ENCODE data around the gene KLHL29. TPM values are rescaled to one million over a fixed set of nuclear protein-coding genes. Genes with fewer than 3 reads are reported as not detected.

The KLHL29 gene
- polyA plus RNA-seq, 1 donor from 2014 or later, result 42.4 TPM

DNA sequence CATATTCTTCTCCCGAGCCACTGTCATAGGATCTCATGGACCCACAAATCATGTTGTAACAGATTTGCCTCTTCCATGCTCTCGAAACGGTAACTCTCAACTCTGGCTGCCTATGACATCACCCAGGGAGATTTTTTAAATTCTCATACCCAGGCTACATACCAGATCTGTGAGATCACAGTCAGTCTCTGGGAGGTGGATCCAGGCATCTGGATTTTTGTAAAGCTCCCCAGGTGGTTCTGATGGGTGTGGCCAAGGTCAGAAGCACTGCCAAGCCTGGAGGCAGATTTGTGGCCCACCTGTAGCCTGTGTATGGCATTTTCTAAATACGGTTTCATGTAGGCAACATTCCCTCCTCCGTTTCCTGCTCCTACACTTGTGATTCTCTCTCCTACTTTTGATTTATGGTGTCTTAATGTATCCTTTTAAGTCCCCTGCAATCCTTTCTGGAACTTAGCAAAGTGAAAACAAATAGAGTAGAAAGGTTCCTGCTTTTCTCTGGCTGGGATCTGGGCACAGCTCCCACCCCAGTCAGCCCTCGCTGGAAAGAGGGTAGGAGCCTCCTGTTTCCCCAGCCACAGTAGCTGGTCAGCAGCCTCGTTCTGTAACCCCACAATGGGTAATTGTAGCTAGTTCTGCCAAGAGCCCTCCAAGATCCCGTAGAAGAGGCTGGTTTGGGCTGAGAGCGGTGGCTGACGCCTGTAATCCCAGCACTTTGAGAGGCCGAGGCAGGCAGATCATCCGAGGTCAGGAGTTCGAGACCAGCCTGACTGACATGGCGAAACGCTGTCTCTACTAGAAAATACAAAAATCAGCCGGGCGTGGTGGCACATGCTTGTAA is 96.2 kb downstream of the KLHL29 start:
- Histone ChIP-seq H3K4me3 (ENCODE audit: low read length) (no peak overlapping the region), H3K9me3 (ENCODE audit: low read length) (no peaks in the 10 kb centered on the region), H3K9ac (ENCODE audit: low read length) (no peak overlapping the region), H3F3A (ENCODE audit: insufficient read depth, low read length, poor library complexity, severe bottlenecking) (no peaks in the 10 kb centered on the region), H3K9me2 (ENCODE audit: insufficient read depth, low read length) (no peaks in the 10 kb centered on the region), H3K79me2 (replicated peaks; ENCODE audit: insufficient read depth, low read length) (no peaks in the 10 kb centered on the region), H3K4me2 (ENCODE audit: low read length) (no peak overlapping the region), H2AFZ (ENCODE audit: low read depth, low read length) (no peak overlapping the region), H3K36me3 (ENCODE audit: insufficient read depth, low read length) (no peaks in the 10 kb centered on the region), H4K20me1 (ENCODE audit: insufficient read depth) (no peaks in the 10 kb centered on the region), H3K27ac (ENCODE audit: low read length) (no peak overlapping the region), H3K27me3 (ENCODE audit: insufficient read depth, low read depth, low read length) (no peaks in the 10 kb centered on the region)
- TF ChIP-seq EP300 (conservative IDR thresholded peaks at IDR 0.05; ENCODE audit: poor library complexity, severe bottlenecking), result no peak
- no peak for TF ChIP-seq TAF1 (IDR thresholded peaks at IDR 0.05; ENCODE audit: low read depth)
- TF ChIP-seq, protein P1, sequence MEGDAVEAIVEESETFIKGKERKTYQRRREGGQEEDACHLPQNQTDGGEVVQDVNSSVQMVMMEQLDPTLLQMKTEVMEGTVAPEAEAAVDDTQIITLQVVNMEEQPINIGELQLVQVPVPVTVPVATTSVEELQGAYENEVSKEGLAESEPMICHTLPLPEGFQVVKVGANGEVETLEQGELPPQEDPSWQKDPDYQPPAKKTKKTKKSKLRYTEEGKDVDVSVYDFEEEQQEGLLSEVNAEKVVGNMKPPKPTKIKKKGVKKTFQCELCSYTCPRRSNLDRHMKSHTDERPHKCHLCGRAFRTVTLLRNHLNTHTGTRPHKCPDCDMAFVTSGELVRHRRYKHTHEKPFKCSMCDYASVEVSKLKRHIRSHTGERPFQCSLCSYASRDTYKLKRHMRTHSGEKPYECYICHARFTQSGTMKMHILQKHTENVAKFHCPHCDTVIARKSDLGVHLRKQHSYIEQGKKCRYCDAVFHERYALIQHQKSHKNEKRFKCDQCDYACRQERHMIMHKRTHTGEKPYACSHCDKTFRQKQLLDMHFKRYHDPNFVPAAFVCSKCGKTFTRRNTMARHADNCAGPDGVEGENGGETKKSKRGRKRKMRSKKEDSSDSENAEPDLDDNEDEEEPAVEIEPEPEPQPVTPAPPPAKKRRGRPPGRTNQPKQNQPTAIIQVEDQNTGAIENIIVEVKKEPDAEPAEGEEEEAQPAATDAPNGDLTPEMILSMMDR (IDR thresholded peaks at IDR 0.05; ENCODE audit: poor library complexity, severe bottlenecking), result no peak
- TF ChIP-seq, protein P2, sequence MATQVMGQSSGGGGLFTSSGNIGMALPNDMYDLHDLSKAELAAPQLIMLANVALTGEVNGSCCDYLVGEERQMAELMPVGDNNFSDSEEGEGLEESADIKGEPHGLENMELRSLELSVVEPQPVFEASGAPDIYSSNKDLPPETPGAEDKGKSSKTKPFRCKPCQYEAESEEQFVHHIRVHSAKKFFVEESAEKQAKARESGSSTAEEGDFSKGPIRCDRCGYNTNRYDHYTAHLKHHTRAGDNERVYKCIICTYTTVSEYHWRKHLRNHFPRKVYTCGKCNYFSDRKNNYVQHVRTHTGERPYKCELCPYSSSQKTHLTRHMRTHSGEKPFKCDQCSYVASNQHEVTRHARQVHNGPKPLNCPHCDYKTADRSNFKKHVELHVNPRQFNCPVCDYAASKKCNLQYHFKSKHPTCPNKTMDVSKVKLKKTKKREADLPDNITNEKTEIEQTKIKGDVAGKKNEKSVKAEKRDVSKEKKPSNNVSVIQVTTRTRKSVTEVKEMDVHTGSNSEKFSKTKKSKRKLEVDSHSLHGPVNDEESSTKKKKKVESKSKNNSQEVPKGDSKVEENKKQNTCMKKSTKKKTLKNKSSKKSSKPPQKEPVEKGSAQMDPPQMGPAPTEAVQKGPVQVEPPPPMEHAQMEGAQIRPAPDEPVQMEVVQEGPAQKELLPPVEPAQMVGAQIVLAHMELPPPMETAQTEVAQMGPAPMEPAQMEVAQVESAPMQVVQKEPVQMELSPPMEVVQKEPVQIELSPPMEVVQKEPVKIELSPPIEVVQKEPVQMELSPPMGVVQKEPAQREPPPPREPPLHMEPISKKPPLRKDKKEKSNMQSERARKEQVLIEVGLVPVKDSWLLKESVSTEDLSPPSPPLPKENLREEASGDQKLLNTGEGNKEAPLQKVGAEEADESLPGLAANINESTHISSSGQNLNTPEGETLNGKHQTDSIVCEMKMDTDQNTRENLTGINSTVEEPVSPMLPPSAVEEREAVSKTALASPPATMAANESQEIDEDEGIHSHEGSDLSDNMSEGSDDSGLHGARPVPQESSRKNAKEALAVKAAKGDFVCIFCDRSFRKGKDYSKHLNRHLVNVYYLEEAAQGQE (IDR thresholded peaks at IDR 0.05; ENCODE audit: borderline replicate concordance), result no peak
- no peak for TF ChIP-seq POLR2AphosphoS5 (IDR thresholded peaks at IDR 0.05)
- no peak for TF ChIP-seq EZH2 (IDR thresholded peaks at IDR 0.05; ENCODE audit: borderline replicate concordance, insufficient read depth, low read length, poor library complexity, severe bottlenecking)
- no peak for TF ChIP-seq SMC3 (conservative IDR thresholded peaks at IDR 0.05; ENCODE audit: poor library complexity)
- TF ChIP-seq MXI1 (conservative IDR thresholded peaks at IDR 0.05; ENCODE audit: poor library complexity, severe bottlenecking), result no peak
- no peak for TF ChIP-seq RAD21 (conservative IDR thresholded peaks at IDR 0.05)

DNA sequence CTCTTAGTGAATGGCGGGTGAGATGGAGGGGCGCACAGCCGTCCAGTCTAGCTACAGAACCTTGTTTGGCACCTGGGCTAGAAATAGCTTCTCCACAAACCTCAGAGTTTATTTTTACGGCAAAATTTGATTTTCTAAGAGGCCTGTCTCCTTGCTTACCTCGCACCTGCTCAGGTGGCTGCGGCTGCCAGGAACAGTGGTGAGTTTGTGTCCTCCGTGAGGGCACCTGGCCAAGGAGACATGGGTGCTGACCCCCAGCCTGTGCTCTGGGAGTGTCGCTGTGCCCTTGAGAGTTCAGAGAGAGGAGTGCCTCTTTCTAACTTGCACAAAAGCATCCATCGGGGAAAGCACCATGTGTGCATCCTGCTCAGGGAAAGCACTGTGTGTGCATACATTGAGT is 97.2 kb downstream of the KLHL29 start:
- no peak for TF ChIP-seq TAF1 (IDR thresholded peaks at IDR 0.05; ENCODE audit: low read depth)
- TF ChIP-seq SMC3 (conservative IDR thresholded peaks at IDR 0.05; ENCODE audit: poor library complexity), result no peak
- TF ChIP-seq, protein P2 (IDR thresholded peaks at IDR 0.05; ENCODE audit: borderline replicate concordance), result no peak
- no peak for TF ChIP-seq MXI1 (conservative IDR thresholded peaks at IDR 0.05; ENCODE audit: poor library complexity, severe bottlenecking)
- TF ChIP-seq EP300 (conservative IDR thresholded peaks at IDR 0.05; ENCODE audit: poor library complexity, severe bottlenecking), result no peak
- TF ChIP-seq EZH2 (IDR thresholded peaks at IDR 0.05; ENCODE audit: borderline replicate concordance, insufficient read depth, low read length, poor library complexity, severe bottlenecking), result no peak
- TF ChIP-seq, protein P1 (IDR thresholded peaks at IDR 0.05; ENCODE audit: poor library complexity, severe bottlenecking), result no peak
- no peak for TF ChIP-seq RAD21 (conservative IDR thresholded peaks at IDR 0.05)
- TF ChIP-seq POLR2AphosphoS5 (IDR thresholded peaks at IDR 0.05), result no peak
- H3K27me3 ChIP-seq (ENCODE audit: insufficient read depth, low read depth, low read length), result no peaks in the 10 kb centered on the region
- no peak overlapping the region for H3K4me3 ChIP-seq (ENCODE audit: low read length)
- no peaks in the 10 kb centered on the region for H3K9me3 ChIP-seq (ENCODE audit: low read length)
- H3F3A ChIP-seq (ENCODE audit: insufficient read depth, low read length, poor library complexity, severe bottlenecking), result no peaks in the 10 kb centered on the region
- H3K79me2 ChIP-seq (replicated peaks; ENCODE audit: insufficient read depth, low read length), result no peaks in the 10 kb centered on the region
- H3K36me3 ChIP-seq (ENCODE audit: insufficient read depth, low read length), result no peaks in the 10 kb centered on the region
- no peak overlapping the region for H3K27ac ChIP-seq (ENCODE audit: low read length)
- H2AFZ ChIP-seq (ENCODE audit: low read depth, low read length), result no peak overlapping the region
- H3K4me2 ChIP-seq (ENCODE audit: low read length), result no peak overlapping the region
- no peaks in the 10 kb centered on the region for H4K20me1 ChIP-seq (ENCODE audit: insufficient read depth)
- no peak overlapping the region for H3K9ac ChIP-seq (ENCODE audit: low read length)
- H3K9me2 ChIP-seq (ENCODE audit: insufficient read depth, low read length), result no peaks in the 10 kb centered on the region
